Trophoblast cell (in vitro differentiated cells and primary cell): ENCODE data around the gene DOK5.

Source experiments
- DNase-seq, 2 donors: peaks; one replicate each; pipeline ENCODE4 v3.0.0-alpha.2; 2016
- H2AFZ ChIP-seq: 2 replicates; pipeline ENCODE4 v1.6.1; 2013; ENCODE audit warnings: low read length, moderate library complexity, mild to moderate bottlenecking; ENCODE audit not compliant: insufficient read depth, poor library complexity
- H2AK5ac ChIP-seq: 2 replicates; pipeline ENCODE4 v1.6.1; 2013; ENCODE audit warnings: mild to moderate bottlenecking, low read length
- H2BK120ac ChIP-seq: 2 replicates; pipeline ENCODE4 v1.6.1; 2013; ENCODE audit warnings: low read length, mild to moderate bottlenecking, moderate library complexity; ENCODE audit not compliant: insufficient read depth, poor library complexity
- H2BK12ac ChIP-seq: 2 replicates; pipeline ENCODE4 v1.6.1; 2013; ENCODE audit warnings: mild to moderate bottlenecking, low read length, moderate library complexity
- H2BK5ac ChIP-seq: 2 replicates; pipeline ENCODE4 v1.6.1; 2013; ENCODE audit warnings: low read length, low read depth, moderate library complexity, mild to moderate bottlenecking; ENCODE audit not compliant: poor library complexity
- H3K14ac ChIP-seq: 2 replicates; pipeline ENCODE4 v1.6.1; 2013; ENCODE audit warnings: mild to moderate bottlenecking, low read length
- H3K18ac ChIP-seq: 2 replicates; pipeline ENCODE4 v1.6.1; 2013; ENCODE audit warnings: mild to moderate bottlenecking, low read length
- H3K23ac ChIP-seq: 2 replicates; pipeline ENCODE4 v1.6.1; 2013; ENCODE audit warnings: low read length
- H3K27ac ChIP-seq: 2 replicates; pipeline ENCODE4 v1.5.1; 2013; ENCODE audit warnings: low read depth, mild to moderate bottlenecking, inconsistent platforms, low read length, moderate library complexity
- H3K27me3 ChIP-seq: 2 replicates; pipeline ENCODE4 v1.6.1; 2013; ENCODE audit warnings: inconsistent platforms, mild to moderate bottlenecking, low read length, moderate library complexity; ENCODE audit not compliant: insufficient read depth
- H3K36me3 ChIP-seq, 2 experiments: 1 replicate in 1 of 2; 2 replicates in 1 of 2; pipeline ENCODE4 v1.6.1; 2013; ENCODE audit warnings: low read length in 2 of 2, mild to moderate bottlenecking in 2 of 2, moderate library complexity in 1 of 2; ENCODE audit not compliant: insufficient read depth in 2 of 2, control insufficient read depth in 1 of 2
- H3K4ac ChIP-seq: 2 replicates; pipeline ENCODE4 v1.6.1; 2013; ENCODE audit warnings: low read depth, mild to moderate bottlenecking, low read length, moderate library complexity
- H3K4me1 ChIP-seq, 2 experiments: 1 replicate in 1 of 2; 2 replicates in 1 of 2; pipeline ENCODE4 v1.6.1; 2013; ENCODE audit warnings: low read length in 2 of 2, mild to moderate bottlenecking in 2 of 2, moderate library complexity in 1 of 2; ENCODE audit not compliant: insufficient read depth in 2 of 2, control insufficient read depth in 1 of 2
- H3K4me2 ChIP-seq: 2 replicates; pipeline ENCODE4 v1.6.1; 2013; ENCODE audit warnings: inconsistent platforms, mild to moderate bottlenecking, low read length, moderate library complexity
- H3K4me3 ChIP-seq: 2 replicates; pipeline ENCODE4 v1.5.1; 2013; ENCODE audit warnings: mild to moderate bottlenecking, low read depth, low read length, inconsistent platforms
- H3K79me1 ChIP-seq: one replicate; pipeline ENCODE4 v1.6.1; 2013; ENCODE audit warnings: low read length
- H3K79me2 ChIP-seq: 2 replicates; pipeline ENCODE4 v1.6.1; 2013; ENCODE audit warnings: low read length, mild to moderate bottlenecking; ENCODE audit not compliant: control insufficient read depth, insufficient read depth, poor library complexity
- H3K9ac ChIP-seq: 2 replicates; pipeline ENCODE4 v1.6.1; 2013; ENCODE audit warnings: mild to moderate bottlenecking, low read length
- H3K9me3 ChIP-seq: 2 replicates; pipeline ENCODE4 v1.6.1; 2013; ENCODE audit warnings: low read depth, mild to moderate bottlenecking, control low read depth, inconsistent platforms, low read length; ENCODE audit not compliant: insufficient read depth
- H4K12ac ChIP-seq: 2 replicates; pipeline ENCODE4 v1.6.1; 2013; ENCODE audit warnings: low read depth, mild to moderate bottlenecking, low read length, moderate library complexity
- H4K8ac ChIP-seq: 2 replicates; pipeline ENCODE4 v1.6.1; 2013; ENCODE audit warnings: low read depth, mild to moderate bottlenecking, low read length, moderate library complexity
- H4K91ac ChIP-seq: one replicate; pipeline ENCODE4 v1.6.1; 2013; ENCODE audit warnings: low read depth, mild to moderate bottlenecking, low read length, moderate library complexity
- WGBS: extraction: QIAGEN DNeasy Blood & Tissue Kit; methylation state at CpG from one replicate; pipeline ENCODE4 v1.1.7; 2013; ENCODE audit warnings: missing lambda C conversion rate; ENCODE audit not compliant: insufficient read length, insufficient coverage; ENCODE audit errors: extremely low coverage; 5-methylcytosine and 5-hydroxymethylcytosine counted together

DOK5 gene

GRCh38 chr20:54619682-54620081 is 144.3 kb downstream of the DOK5 start:
- H3K79me2 ChIP-seq = no peaks in the 10 kb centered on the region
- no peak overlapping the region for H2AFZ ChIP-seq
- no peak overlapping the region for H3K23ac ChIP-seq
- H2BK120ac ChIP-seq = no peak overlapping the region
- no peak overlapping the region for H3K9ac ChIP-seq
- H2BK5ac ChIP-seq = no peak overlapping the region
- H3K36me3 ChIP-seq = peaks cover 0 to 1% of the 10 kb centered on the region in 2 experiments
- no peak overlapping the region for H2AK5ac ChIP-seq
- no peak overlapping the region for H3K4me3 ChIP-seq
- H3K14ac ChIP-seq = no peak overlapping the region
- H3K9me3 ChIP-seq = peaks cover 2% of the 10 kb centered on the region
- H3K4me1 ChIP-seq = peaks cover 2 to 3% of the 10 kb centered on the region in 2 experiments
- H3K27me3 ChIP-seq = no peaks in the 10 kb centered on the region
- H4K8ac ChIP-seq = no peak overlapping the region
- H3K4ac ChIP-seq = no peak overlapping the region
- no peak overlapping the region for H3K18ac ChIP-seq
- no peak overlapping the region for H3K4me2 ChIP-seq
- no peak for DNase-seq
- WGBS = no CpG with 5 or more reads among the region's 3 CpGs
- H2BK12ac ChIP-seq = no peak overlapping the region
- H3K79me1 ChIP-seq = no peaks in the 10 kb centered on the region
- no peak overlapping the region for H3K27ac ChIP-seq
- no peak overlapping the region for H4K91ac ChIP-seq
- no peak overlapping the region for H4K12ac ChIP-seq

DNA sequence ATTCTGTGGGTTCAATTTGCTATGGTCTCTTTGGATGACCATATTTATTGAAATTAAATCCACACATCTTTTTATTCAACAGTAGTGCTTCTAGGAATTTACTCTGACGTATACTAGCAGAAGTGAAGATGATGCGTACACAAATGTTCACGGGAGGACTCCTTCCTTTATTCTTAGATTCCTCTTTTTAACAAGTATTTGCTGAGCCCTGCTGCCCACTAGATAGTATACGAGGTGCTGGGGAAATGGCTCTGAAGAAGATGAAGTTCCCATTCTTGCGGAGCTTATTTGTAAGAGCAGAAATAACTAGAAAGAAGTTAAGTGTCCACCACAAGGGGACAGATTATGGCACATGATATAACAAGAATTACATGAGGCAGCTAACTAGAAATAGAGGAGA is 145.2 kb downstream of the DOK5 start:
- DNase-seq = no peak
- Histone ChIP-seq H2BK5ac (no peak overlapping the region), H3K14ac (no peak overlapping the region), H3K4me2 (no peak overlapping the region), H3K4me1 (peaks cover 2 to 3% of the 10 kb centered on the region in 2 experiments), H2BK12ac (no peak overlapping the region), H3K4ac (no peak overlapping the region), H3K27ac (no peak overlapping the region), H3K27me3 (no peaks in the 10 kb centered on the region), H3K23ac (no peak overlapping the region), H3K9ac (no peak overlapping the region), H2AK5ac (no peak overlapping the region), H3K18ac (no peak overlapping the region), H4K8ac (no peak overlapping the region), H4K12ac (no peak overlapping the region), H4K91ac (no peak overlapping the region), H3K79me1 (no peaks in the 10 kb centered on the region), H2AFZ (no peak overlapping the region), H3K9me3 (peaks cover 2% of the 10 kb centered on the region), H3K79me2 (no peaks in the 10 kb centered on the region), H3K4me3 (no peak overlapping the region), H2BK120ac (no peak overlapping the region), H3K36me3 (peaks cover 0 to 1% of the 10 kb centered on the region in 2 experiments)
- WGBS = no CpG with 5 or more reads among the region's 5 CpGs

GRCh38 chr20:54622333-54623295 is 147.2 kb downstream of the DOK5 start:
- no peak overlapping the region for H2BK5ac ChIP-seq
- H3K18ac ChIP-seq = no peak overlapping the region
- no peaks in the 10 kb centered on the region for H3K9me3 ChIP-seq
- no peak overlapping the region for H3K23ac ChIP-seq
- H3K4ac ChIP-seq = no peak overlapping the region
- no CpG with 5 or more reads among the region's 20 CpGs for WGBS
- no peaks in the 10 kb centered on the region for H3K79me1 ChIP-seq
- H3K36me3 ChIP-seq = no peaks in the 10 kb centered on the region
- no peak overlapping the region for H3K4me2 ChIP-seq
- H2AFZ ChIP-seq = no peak overlapping the region
- H4K12ac ChIP-seq = no peak overlapping the region
- no peaks in the 10 kb centered on the region for H3K27me3 ChIP-seq
- DNase-seq = no peak
- H3K4me3 ChIP-seq = no peak overlapping the region
- no peak overlapping the region for H3K27ac ChIP-seq
- peaks cover 2 to 3% of the 10 kb centered on the region in 2 experiments for H3K4me1 ChIP-seq
- H2BK120ac ChIP-seq = no peak overlapping the region
- H2AK5ac ChIP-seq = no peak overlapping the region
- no peak overlapping the region for H4K8ac ChIP-seq
- H3K9ac ChIP-seq = no peak overlapping the region
- no peak overlapping the region for H3K14ac ChIP-seq
- no peak overlapping the region for H4K91ac ChIP-seq
- H3K79me2 ChIP-seq = no peaks in the 10 kb centered on the region
- H2BK12ac ChIP-seq = no peak overlapping the region

GRCh38 chr20:54623991-54624569 is 148.7 kb downstream of the DOK5 start:
- Histone ChIP-seq H3K27ac (no peak overlapping the region), H2BK12ac (no peak overlapping the region), H2AK5ac (no peak overlapping the region), H3K14ac (no peak overlapping the region), H3K9ac (no peak overlapping the region), H3K4me2 (no peak overlapping the region), H3K23ac (no peak overlapping the region), H2BK5ac (no peak overlapping the region), H3K79me2 (no peaks in the 10 kb centered on the region), H4K8ac (no peak overlapping the region), H3K18ac (no peak overlapping the region), H4K91ac (no peak overlapping the region), H3K4me1 (peaks cover under 1 to 2% of the 10 kb centered on the region in 2 experiments), H3K27me3 (no peaks in the 10 kb centered on the region), H3K4ac (no peak overlapping the region), H3K36me3 (no peaks in the 10 kb centered on the region), H3K4me3 (no peak overlapping the region), H2AFZ (no peak overlapping the region), H3K9me3 (no peaks in the 10 kb centered on the region), H3K79me1 (no peaks in the 10 kb centered on the region), H4K12ac (no peak overlapping the region), H2BK120ac (no peak overlapping the region)
- WGBS = no CpG with 5 or more reads among the region's 5 CpGs
- DNase-seq = no peak
